Upper lobe of left lung (tissue), 6 donors: Measurements from ENCODE around the gene DYNLT2. TPM values are rescaled to one million over a fixed set of nuclear protein-coding genes. Genes with fewer than 3 reads are reported as not detected.

ENCODE experiments used
- ATAC-seq, 2 donors: fragments of 200-7000 bp; cut with Tn5 transposase; one replicate each; pipeline ENCODE4 v1.9.1; 2022; ENCODE audit warnings: mild to moderate bottlenecking in 2 of 2, moderate library complexity in 2 of 2; ENCODE audit not compliant: low FRiP score in 2 of 2
- DNase-seq, 2 donors: peaks; one replicate each; pipeline ENCODE4 v3.0.0-alpha.2; 2019 to 2020
- H3K27ac ChIP-seq, 4 donors: fragments of 200-600 bp; sonication (generic); one replicate each; pipeline ENCODE4 v1.5.1; 2016 to 2019
- H3K27me3 ChIP-seq, 4 donors: fragments of 200-600 bp; sonication (generic); one replicate each; pipeline ENCODE4 v1.5.1; 2017 to 2019
- H3K36me3 ChIP-seq, 4 donors: fragments of 200-600 bp; sonication (generic); one replicate each; pipeline ENCODE4 v1.5.1; 2016 to 2019
- H3K4me1 ChIP-seq, 4 donors: fragments of 200-600 bp; sonication (generic); one replicate each; pipeline ENCODE4 v1.5.1; 2018 to 2019
- H3K4me3 ChIP-seq, 4 donors: fragments of 200-600 bp; sonication (generic); one replicate each; pipeline ENCODE4 v1.5.1; 2017 to 2019; ENCODE audit warnings: mild to moderate bottlenecking in 2 of 4, moderate library complexity in 1 of 4
- H3K9me3 ChIP-seq, 4 donors: fragments of 200-600 bp; sonication (generic); one replicate each; pipeline ENCODE4 v1.5.1; 2018 to 2019
- EP300 ChIP-seq, 4 donors: sonication (generic); formaldehyde crosslinking; IDR thresholded peaks; one replicate each; pipeline ENCODE4 v1.5.1; 2017; ENCODE audit warnings: antibody characterized with exemption in 4 of 4, control low read depth in 2 of 4
- POLR2A ChIP-seq, 4 donors: fragments of 450-650 bp; IDR thresholded peaks; one replicate each; pipeline ENCODE4 v1.5.1; 2016 to 2017; ENCODE audit warnings: antibody characterized with exemption in 4 of 4, mild to moderate bottlenecking in 2 of 4
- POLR2AphosphoS5 ChIP-seq, 2 donors: sonication (generic); formaldehyde crosslinking; IDR thresholded peaks; one replicate each; pipeline ENCODE4 v1.5.1; 2017; ENCODE audit warnings: antibody characterized with exemption in 2 of 2
- WGBS, 2 donors: methylation state at CpG; one replicate each; pipeline ENCODE4 v1.1.5; 2017 to 2018; 5-methylcytosine and 5-hydroxymethylcytosine counted together
- total RNA-seq, 6 donors: library from RNA; depleted of rRNA in 4 of 6; stranded (reverse); fragments of >200 nt in 4 of 6; gene quantifications; one replicate each; pipeline versions ENCODE4 v1.1.0 to v1.2.1, GENCODE V29; 2016 to 2021
- TF ChIP-seq, protein P1 (sequence below), 6 experiments: fragments of 450-650 bp in 4 of 6; fragments of 200-600 bp in 2 of 6; sonication (generic) in 2 of 6; IDR thresholded peaks; one replicate each; pipeline ENCODE4 v1.5.1; 2016 to 2019; ENCODE audit warnings: antibody characterized with exemption in 6 of 6
- donor health status: DM: no; HTN: no; CAD: no; lungs with moderate emphysema.
- donor health status: DM: no; HTN: yes; CAD: no; lungs with severe emphysema.

The DYNLT2 gene
- total RNA-seq, 6 donors from 2014 or later = 0.89 to 6.3 (median 1.2) TPM

DNA sequence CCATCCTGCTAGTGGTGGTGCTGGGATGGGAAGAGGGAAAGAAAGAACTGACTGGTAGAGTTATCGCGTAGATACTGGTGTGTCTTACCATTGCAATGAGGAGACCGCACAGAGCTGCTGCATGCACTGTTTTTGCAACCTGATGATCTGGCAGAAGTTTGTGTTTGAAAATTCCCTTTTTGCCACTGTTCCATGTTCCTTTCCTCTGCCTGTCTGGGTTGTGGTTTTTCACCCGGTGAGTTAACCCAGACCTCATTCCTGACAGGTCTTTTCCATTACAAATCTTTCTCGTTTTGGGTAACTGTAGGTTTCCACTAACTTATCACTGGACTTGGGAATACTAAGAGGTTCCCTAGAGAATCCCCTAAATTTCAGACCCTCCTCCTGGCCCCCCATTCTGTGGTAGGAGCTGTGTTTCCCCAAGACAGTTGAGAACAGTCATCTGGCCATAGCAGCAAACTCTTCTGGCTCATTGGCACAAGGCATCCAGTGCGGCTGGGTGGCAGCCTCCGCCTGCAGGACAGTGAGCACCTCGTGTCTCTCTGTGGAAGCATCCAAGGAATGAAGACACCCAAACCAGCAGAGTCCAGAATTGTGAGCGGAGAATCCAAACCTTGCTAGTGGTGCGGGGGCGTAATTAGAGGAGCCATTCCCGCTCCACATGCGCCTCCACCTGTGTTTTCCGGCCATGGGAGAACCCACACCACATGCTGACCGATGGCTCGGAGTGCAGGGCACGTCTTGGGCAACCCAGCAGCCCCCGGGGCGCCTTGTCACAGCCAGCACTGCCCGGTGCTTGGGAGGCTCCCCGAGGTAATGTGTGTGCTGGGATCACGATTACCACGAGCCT is 32.8 kb upstream of the DYNLT2 start:
- 93 to 97% methylated on average over 19 to 23 of the region's 23 CpGs for WGBS, 2 donors
- no peaks in the 10 kb centered on the region for H3K27me3 ChIP-seq
- ATAC-seq (no peak), DNase-seq (no peak)
- H3K27ac ChIP-seq = no peak overlapping the region
- H3K9me3 ChIP-seq = no peaks in the 10 kb centered on the region
- TF ChIP-seq EP300 (IDR thresholded peaks at IDR 0.05) (no peak), POLR2AphosphoS5 (IDR thresholded peaks at IDR 0.05) (no peak), POLR2A (IDR thresholded peaks at IDR 0.05) (no peak)
- TF ChIP-seq, protein P1, sequence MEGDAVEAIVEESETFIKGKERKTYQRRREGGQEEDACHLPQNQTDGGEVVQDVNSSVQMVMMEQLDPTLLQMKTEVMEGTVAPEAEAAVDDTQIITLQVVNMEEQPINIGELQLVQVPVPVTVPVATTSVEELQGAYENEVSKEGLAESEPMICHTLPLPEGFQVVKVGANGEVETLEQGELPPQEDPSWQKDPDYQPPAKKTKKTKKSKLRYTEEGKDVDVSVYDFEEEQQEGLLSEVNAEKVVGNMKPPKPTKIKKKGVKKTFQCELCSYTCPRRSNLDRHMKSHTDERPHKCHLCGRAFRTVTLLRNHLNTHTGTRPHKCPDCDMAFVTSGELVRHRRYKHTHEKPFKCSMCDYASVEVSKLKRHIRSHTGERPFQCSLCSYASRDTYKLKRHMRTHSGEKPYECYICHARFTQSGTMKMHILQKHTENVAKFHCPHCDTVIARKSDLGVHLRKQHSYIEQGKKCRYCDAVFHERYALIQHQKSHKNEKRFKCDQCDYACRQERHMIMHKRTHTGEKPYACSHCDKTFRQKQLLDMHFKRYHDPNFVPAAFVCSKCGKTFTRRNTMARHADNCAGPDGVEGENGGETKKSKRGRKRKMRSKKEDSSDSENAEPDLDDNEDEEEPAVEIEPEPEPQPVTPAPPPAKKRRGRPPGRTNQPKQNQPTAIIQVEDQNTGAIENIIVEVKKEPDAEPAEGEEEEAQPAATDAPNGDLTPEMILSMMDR (IDR thresholded peaks at IDR 0.05) = no peak
- peaks cover 0 to 16% (median 7%) of the 10 kb centered on the region in 4 donors for H3K36me3 ChIP-seq
- H3K4me3 ChIP-seq = no peak overlapping the region
- H3K4me1 ChIP-seq = peaks cover 0 to 9% (median 0%) of the 10 kb centered on the region in 4 donors

DNA sequence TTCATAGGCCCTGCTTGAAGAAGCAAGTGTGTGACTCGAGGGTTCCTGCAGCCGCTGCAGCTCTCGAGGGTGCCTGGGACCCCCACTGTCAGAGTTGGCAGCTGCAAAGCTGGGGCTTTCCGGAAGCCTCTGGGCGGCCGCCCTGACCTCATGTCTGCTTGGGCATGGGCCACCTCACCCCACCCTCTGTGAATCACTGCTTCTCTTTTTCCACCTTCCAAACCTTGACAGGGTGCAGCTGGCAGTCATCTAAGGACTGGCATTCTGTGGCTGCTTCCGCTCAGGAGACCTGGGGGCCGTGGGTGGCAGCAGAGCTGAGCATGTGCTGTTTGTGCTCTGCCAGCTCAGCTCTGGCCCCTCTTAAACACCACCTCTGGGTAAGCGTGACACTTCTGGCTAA is 32.0 kb upstream of the DYNLT2 start:
- WGBS, 2 donors = 77 to 93% methylated on average over 3 to 9 of the region's 9 CpGs
- no peak overlapping the region for H3K4me3 ChIP-seq
- ATAC-seq (peak in 1 of 2 donors; percentile 51), DNase-seq (no peak)
- peaks cover 0 to 9% (median 0%) of the 10 kb centered on the region in 4 donors for H3K4me1 ChIP-seq
- H3K27me3 ChIP-seq = no peaks in the 10 kb centered on the region
- H3K9me3 ChIP-seq = no peaks in the 10 kb centered on the region
- H3K27ac ChIP-seq = no peak overlapping the region
- no peak for TF ChIP-seq POLR2A (IDR thresholded peaks at IDR 0.05)
- TF ChIP-seq EP300 (IDR thresholded peaks at IDR 0.05) = no peak
- TF ChIP-seq, protein P1 (IDR thresholded peaks at IDR 0.05) = no peak
- no peak for TF ChIP-seq POLR2AphosphoS5 (IDR thresholded peaks at IDR 0.05)
- H3K36me3 ChIP-seq = peaks cover 0 to 22% (median 11%) of the 10 kb centered on the region in 4 donors

DNA sequence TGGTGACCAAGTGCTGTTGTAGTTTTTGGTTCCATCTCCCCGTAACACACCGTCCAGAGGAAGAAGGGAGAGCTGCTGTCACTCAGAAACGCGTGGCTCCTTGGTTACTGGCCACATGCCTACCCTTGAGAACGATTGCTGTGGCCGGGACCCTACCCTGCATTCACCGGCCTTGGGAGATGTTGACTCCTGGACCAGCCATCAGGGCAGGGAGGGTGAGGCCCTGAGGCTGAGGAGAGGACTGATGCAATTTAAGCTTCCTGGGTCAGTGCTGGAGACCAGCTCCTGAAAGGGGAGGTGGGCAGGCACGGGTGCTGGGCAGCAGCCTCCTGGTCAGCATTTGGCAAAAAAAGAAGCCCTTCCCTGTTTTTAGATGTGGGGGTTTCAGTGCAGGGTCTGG is 31.6 kb upstream of the DYNLT2 start:
- Histone ChIP-seq H3K4me3 (no peak overlapping the region), H3K36me3 (peaks cover 0 to 24% (median 11%) of the 10 kb centered on the region in 4 donors), H3K27me3 (no peaks in the 10 kb centered on the region), H3K4me1 (peaks cover 0 to 9% (median 0%) of the 10 kb centered on the region in 4 donors), H3K27ac (no peak overlapping the region), H3K9me3 (no peaks in the 10 kb centered on the region)
- WGBS, 2 donors = 94 to 96% methylated on average over 8 of the region's 8 CpGs
- DNase-seq (no peak), ATAC-seq (no peak)
- TF ChIP-seq POLR2AphosphoS5 (IDR thresholded peaks at IDR 0.05) (no peak), EP300 (IDR thresholded peaks at IDR 0.05) (no peak), POLR2A (IDR thresholded peaks at IDR 0.05) (no peak)
- TF ChIP-seq, protein P1 (IDR thresholded peaks at IDR 0.05) = no peak

DNA sequence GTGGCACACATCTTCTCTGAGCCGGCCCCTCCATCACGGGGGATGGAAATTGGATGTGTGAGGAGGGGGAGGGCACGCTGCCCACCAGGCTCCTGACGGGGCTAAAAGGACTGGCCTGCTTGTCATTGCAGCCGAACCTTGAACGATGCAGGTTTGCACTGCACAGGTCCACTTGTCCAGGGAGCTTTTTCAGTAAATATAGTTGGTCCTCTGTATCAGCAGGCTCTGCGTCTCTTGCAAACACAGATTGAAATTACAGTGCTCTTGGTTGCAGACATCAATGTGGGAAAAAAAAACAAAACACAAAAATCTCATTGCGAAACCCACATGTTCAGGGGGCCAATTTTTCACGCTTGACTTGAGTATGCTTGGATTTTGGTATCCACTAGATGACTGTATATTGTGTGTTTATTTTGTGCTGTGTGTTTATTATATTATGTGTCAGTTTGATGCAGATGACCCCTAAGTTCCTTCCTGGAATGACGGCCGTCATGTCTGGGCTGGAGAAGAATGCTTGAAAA is 29.3 kb upstream of the DYNLT2 start:
- Histone ChIP-seq H3K9me3 (no peaks in the 10 kb centered on the region), H3K27me3 (no peaks in the 10 kb centered on the region), H3K4me1 (peaks cover 0 to 9% (median 0%) of the 10 kb centered on the region in 4 donors), H3K36me3 (peaks cover 8 to 46% (median 27%) of the 10 kb centered on the region in 4 donors), H3K4me3 (no peak overlapping the region), H3K27ac (no peak overlapping the region)
- DNase-seq (no peak), ATAC-seq (no peak)
- WGBS, 2 donors = 67 to 76% methylated on average over 11 of the region's 11 CpGs
- TF ChIP-seq EP300 (IDR thresholded peaks at IDR 0.05) (no peak), POLR2AphosphoS5 (IDR thresholded peaks at IDR 0.05) (no peak), POLR2A (IDR thresholded peaks at IDR 0.05) (no peak)
- TF ChIP-seq, protein P1 (IDR thresholded peaks at IDR 0.05) = no peak
